K562 (cell line): ENCODE results near the gene C19orf85. TPM values are rescaled to one million over a fixed set of nuclear protein-coding genes. Genes with fewer than 3 reads are reported as not detected.

Experiments used
- CBFB ChIP-seq: sonication (generic); formaldehyde crosslinking; IDR thresholded peaks from 2 replicates; pipeline ENCODE4 v1.4.0; 2020; ENCODE audit warnings: mild to moderate bottlenecking, missing genetic modification reagents
- KDM1A ChIP-seq, 2 experiments: fragments of 450-650 bp; IDR thresholded peaks; 2 replicates each; pipeline ENCODE4 v1.6.1; 2016; ENCODE audit warnings: mild to moderate bottlenecking in 2 of 2
- NR2C2 ChIP-seq, 2 experiments: fragments of 200-800 bp in 1 of 2; sonication (Bioruptor generic) in 1 of 2; sonication (generic) in 1 of 2; formaldehyde crosslinking in 1 of 2; IDR thresholded peaks; 2 replicates each; pipeline versions ENCODE4 v1.6.1 to v1.8.0; 2016 to 2022; ENCODE audit warnings: mild to moderate bottlenecking in 1 of 2, missing compliant biosample characterization in 1 of 2, missing genetic modification characterization in 1 of 2, missing genetic modification reagents in 1 of 2
- SMC3 ChIP-seq: conservative IDR thresholded peaks from 2 replicates; pipeline ENCODE4 v1.6.1; 2011; ENCODE audit warnings: low read depth, low read length, improper control_type of control experiment; ENCODE audit not compliant: insufficient read depth
- SUPT5H ChIP-seq: fragments of 450-650 bp; IDR thresholded peaks from 2 replicates; pipeline ENCODE4 v1.6.1; 2016
- TEAD1 ChIP-seq, 2 experiments: fragments of 450-650 bp in 1 of 2; sonication (generic) in 1 of 2; formaldehyde crosslinking; IDR thresholded peaks; 2 replicates each; pipeline versions ENCODE4 v1.4.0 to v1.8.0; 2020 to 2022; ENCODE audit warnings: mild to moderate bottlenecking in 2 of 2, missing genetic modification reagents in 1 of 2
- TFAP4 ChIP-seq: sonication (generic); formaldehyde crosslinking; IDR thresholded peaks from 2 replicates; pipeline ENCODE4 v1.8.0; 2022; ENCODE audit warnings: missing genetic modification reagents, mild to moderate bottlenecking, moderate library complexity, borderline replicate concordance
- WHSC1 ChIP-seq: IDR thresholded peaks from one replicate; pipeline ENCODE4 v1.6.1; 2012; ENCODE audit warnings: low read length, control low read depth, inconsistent platforms
- ZNF165 ChIP-seq: fragments of 250-450 bp; sonication (Bioruptor Pico); IDR thresholded peaks from 2 replicates; pipeline ENCODE4 v1.4.0; 2020; ENCODE audit warnings: borderline replicate concordance
- ZNF263 ChIP-seq: sonication (generic); formaldehyde crosslinking; IDR thresholded peaks from 2 replicates; pipeline ENCODE4 v1.8.0; 2022; ENCODE audit warnings: mild to moderate bottlenecking, missing genetic modification reagents, borderline replicate concordance
- ZNF354B ChIP-seq: fragments of 250-450 bp; sonication (Bioruptor Pico); IDR thresholded peaks from 2 replicates; pipeline ENCODE4 v1.4.0; 2020
- ZNF444 ChIP-seq: fragments of 250-450 bp; sonication (Bioruptor Pico); IDR thresholded peaks from 2 replicates; pipeline ENCODE4 v1.4.0; 2020; ENCODE audit warnings: mild to moderate bottlenecking, moderate library complexity
- ZNF583 ChIP-seq: fragments of 250-450 bp; sonication (Bioruptor Pico); IDR thresholded peaks from 2 replicates; pipeline ENCODE4 v1.4.0; 2020
- polyA plus RNA-seq, 8 experiments: library from polyadenylated mRNA; depleted of rRNA in 4 of 8; stranded (reverse) in 5 of 8; unstranded in 3 of 8; fragments of >200 nt; fragmentation: Nextera tagmentation in 2 of 8; fragmentation: Illumina TruSeq in 1 of 8; extraction: Ambion mirVana in 2 of 8; extraction: Trizol in 1 of 8; gene quantifications; 2 replicates each; pipeline versions ENCODE4 v1.2.1 to v1.2.3, GENCODE V29; 2011 to 2014; ENCODE audit warnings: inconsistent platforms in 1 of 8, missing spikeins in 1 of 8
- total RNA-seq, 7 experiments: library from RNA; depleted of rRNA in 6 of 7; stranded (reverse); fragments of >200 nt in 6 of 7; fragmentation: Illumina TruSeq in 2 of 7; extraction: Trizol in 2 of 7; gene quantifications; 2 replicates each; pipeline versions ENCODE4 v1.2.1 to v1.2.3, GENCODE V29; 2011 to 2021; ENCODE audit warnings: low replicate concordance in 1 of 7
- TF ChIP-seq, protein P1 (sequence below): IDR thresholded peaks from 2 replicates; pipeline ENCODE4 v1.6.1; 2012; ENCODE audit warnings: low read depth, low read length, improper control_type of control experiment, borderline replicate concordance
- TF ChIP-seq, protein P2 (sequence below), 2 experiments: fragments of 450-650 bp; formaldehyde crosslinking in 1 of 2; IDR thresholded peaks; 2 replicates each; pipeline versions ENCODE4 v1.4.0 to v1.6.1; 2014 to 2020; ENCODE audit warnings: mild to moderate bottlenecking in 2 of 2, borderline replicate concordance in 1 of 2, low read depth in 1 of 2

The C19orf85 gene
- total and polyA plus RNA-seq, 9 of the 15 experiments (the other 6 are each of a cell fraction or from before 2014, with no cell fraction given), result not detected

GRCh38 chr19:55486971-55487923, 22.7 kb upstream of the C19orf85 start (continued):
- TF ChIP-seq, protein P1, sequence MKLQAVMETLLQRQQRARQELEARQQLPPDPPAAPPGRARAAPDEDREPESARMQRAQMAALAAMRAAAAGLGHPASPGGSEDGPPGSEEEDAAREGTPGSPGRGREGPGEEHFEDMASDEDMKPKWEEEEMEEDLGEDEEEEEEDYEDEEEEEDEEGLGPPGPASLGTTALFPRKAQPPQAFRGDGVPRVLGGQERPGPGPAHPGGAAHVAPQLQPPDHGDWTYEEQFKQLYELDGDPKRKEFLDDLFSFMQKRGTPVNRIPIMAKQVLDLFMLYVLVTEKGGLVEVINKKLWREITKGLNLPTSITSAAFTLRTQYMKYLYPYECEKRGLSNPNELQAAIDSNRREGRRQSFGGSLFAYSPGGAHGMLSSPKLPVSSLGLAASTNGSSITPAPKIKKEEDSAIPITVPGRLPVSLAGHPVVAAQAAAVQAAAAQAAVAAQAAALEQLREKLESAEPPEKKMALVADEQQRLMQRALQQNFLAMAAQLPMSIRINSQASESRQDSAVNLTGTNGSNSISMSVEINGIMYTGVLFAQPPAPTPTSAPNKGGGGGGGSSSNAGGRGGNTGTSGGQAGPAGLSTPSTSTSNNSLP, result no peak
- TF ChIP-seq, protein P2, sequence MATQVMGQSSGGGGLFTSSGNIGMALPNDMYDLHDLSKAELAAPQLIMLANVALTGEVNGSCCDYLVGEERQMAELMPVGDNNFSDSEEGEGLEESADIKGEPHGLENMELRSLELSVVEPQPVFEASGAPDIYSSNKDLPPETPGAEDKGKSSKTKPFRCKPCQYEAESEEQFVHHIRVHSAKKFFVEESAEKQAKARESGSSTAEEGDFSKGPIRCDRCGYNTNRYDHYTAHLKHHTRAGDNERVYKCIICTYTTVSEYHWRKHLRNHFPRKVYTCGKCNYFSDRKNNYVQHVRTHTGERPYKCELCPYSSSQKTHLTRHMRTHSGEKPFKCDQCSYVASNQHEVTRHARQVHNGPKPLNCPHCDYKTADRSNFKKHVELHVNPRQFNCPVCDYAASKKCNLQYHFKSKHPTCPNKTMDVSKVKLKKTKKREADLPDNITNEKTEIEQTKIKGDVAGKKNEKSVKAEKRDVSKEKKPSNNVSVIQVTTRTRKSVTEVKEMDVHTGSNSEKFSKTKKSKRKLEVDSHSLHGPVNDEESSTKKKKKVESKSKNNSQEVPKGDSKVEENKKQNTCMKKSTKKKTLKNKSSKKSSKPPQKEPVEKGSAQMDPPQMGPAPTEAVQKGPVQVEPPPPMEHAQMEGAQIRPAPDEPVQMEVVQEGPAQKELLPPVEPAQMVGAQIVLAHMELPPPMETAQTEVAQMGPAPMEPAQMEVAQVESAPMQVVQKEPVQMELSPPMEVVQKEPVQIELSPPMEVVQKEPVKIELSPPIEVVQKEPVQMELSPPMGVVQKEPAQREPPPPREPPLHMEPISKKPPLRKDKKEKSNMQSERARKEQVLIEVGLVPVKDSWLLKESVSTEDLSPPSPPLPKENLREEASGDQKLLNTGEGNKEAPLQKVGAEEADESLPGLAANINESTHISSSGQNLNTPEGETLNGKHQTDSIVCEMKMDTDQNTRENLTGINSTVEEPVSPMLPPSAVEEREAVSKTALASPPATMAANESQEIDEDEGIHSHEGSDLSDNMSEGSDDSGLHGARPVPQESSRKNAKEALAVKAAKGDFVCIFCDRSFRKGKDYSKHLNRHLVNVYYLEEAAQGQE (IDR thresholded peaks at IDR 0.05; ENCODE audit: borderline replicate concordance), result no peak
- TF ChIP-seq, protein P2 (CRISPR knock-in tag; IDR thresholded peaks at IDR 0.05; ENCODE audit: low read depth), result 0 out of 2 replicates have a peak, but pooled peaks have one; percentile 14
- TF ChIP-seq ZNF444 (CRISPR knock-in tag) (no peak), TFAP4 (CRISPR knock-in tag) (peak; percentile 82; the same call in 1 of the 2 replicates), SMC3 (no peak), SUPT5H (0 out of 2 replicates have a peak, but pooled peaks have one; percentile 24), ZNF263 (CRISPR knock-in tag) (no peak), ZNF583 (CRISPR knock-in tag) (no peak), ZNF165 (CRISPR knock-in tag) (no peak), TEAD1 (CRISPR knock-in tag; IDR thresholded peaks at IDR 0.05) (no peak), CBFB (CRISPR knock-in tag) (no peak), NR2C2 (CRISPR knock-in tag; IDR thresholded peaks at IDR 0.05) (no peak), NR2C2 (tag; IDR thresholded peaks at IDR 0.05) (0 out of 2 replicates have a peak, but pooled peaks have one; percentile 17), KDM1A (IDR thresholded peaks at IDR 0.05) (no peak), ZNF354B (CRISPR knock-in tag) (no peak), WHSC1 (no peak)
